ENCODE data around the gene SLC43A1.

The SLC43A1 gene

DNA sequence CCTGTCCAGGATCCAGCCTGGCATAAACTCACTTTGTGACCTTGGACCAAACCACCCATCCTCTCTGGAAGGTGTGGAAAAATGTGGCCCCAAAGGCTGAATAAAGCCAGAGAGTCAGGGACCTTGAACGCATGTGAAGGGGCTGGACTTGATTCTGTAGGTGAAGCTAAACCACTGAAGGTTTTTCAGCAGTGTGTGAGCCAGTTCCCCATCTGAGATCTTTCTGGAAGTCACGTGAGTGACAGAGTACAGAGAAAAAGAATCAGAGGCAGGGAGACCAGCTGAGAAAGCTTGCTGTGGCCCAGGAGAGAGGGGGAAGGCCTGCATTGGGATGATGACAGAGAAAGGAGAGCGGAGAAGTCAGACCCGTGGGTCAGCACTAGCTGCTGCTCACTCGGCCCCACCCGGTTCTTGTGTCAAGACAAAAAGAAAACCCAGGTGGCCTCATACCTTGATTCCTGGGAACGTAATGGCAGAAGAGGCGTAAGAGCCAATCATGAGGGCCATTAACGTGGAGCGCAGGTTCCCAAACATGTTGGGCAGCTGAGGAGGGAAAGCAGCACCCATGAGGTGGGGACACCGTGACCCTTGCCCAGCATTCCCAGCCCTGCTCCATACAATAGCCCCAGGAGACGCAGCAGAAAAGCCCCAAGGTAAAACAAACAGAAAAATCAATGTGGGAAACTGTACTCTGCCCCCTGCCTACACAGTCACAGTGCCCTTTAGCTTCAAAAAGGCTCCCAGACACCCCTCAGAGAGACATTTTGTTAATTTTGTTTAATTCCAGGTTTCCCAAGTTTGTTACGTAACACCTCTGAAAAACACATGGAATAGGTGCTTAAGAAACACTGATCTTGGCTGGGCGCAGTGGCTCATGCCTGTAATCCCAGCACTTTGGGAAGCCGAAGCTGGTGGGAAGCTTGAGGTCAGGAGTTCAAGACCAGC, 17.9 kb downstream of the SLC43A1 start:
- no peak for DNase-seq

DNA sequence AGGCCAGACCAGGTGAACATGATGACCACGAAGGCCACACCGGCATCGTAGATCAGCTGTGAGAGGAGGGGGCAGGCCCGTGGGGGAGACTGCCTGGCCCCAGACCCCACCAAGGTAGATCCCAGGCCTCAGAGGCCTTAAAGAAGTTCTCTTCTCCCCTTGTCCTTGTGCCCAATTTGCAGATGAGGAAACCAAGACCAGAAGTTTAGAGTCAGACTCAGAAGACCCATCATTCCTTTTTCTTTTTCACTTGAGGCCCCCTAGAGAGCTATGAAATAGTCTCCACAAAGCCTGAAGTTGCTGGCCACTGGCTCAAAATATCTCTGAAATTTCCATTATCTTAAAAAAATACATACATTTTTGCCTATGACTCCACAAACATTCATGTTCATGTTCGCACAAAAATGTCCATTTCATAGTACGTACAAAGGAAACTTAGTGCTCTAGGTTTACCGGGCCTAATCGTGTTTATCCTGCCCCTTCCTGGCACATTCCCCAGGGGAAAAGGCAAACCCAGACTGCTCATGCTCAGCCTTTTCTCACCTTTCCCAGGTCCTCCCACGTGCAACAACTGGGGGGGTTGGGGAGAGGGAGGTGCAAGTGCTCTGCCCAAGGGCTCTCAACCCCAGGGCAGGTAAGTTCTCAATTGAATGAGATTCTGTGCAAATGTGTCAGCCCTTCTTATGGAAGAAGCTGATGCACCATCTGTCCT, 19.2 kb downstream of the SLC43A1 start:
- no peak for DNase-seq

DNA sequence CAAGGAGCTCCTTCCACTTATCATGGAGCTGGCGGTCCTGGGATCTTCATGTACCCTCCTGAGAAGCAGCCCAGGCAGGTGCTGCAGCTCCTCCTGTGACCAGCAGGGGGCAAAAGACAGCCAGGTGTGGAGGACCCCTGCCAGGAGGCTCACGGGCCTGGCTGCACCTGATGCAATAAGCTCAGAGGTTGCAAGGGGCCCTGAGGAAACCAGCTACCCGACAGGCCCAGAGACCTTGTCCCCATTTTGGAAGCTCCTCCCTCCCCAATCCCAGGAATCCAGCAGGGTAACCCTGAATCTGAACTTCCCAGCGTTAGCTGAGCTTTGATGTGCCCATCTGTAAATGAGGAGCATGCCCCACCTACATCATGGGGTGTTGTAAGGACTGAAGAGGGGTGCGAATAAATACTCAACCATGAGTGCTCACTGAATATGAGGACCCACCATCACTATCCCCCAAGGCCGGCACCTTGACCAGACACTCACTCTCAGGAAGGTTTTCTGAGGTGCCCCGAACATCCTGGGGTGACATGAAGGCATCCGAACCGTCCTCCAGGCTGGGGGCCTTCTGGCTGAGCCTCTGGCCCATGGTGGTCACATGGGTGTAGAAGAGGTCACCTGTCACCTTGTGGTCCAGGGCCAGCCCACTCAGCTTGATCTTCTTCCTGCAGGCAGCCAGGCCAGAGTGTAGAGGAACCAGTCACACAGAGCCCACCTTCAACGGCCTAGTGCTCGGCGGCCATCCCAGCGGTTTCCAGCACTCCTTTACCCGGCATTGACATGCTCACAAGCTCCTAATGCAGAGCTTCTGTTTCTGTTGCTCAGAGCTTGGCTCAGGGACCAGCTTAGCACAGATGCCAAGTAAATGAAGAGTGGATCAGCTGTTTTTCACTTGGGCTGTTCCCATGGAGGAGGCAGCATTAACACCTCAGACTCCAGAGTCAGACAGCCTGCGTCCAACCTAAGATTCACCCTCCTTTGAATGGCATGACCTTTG, 21.7 kb downstream of the SLC43A1 start:
- peak; percentile 84 for DNase-seq

DNA sequence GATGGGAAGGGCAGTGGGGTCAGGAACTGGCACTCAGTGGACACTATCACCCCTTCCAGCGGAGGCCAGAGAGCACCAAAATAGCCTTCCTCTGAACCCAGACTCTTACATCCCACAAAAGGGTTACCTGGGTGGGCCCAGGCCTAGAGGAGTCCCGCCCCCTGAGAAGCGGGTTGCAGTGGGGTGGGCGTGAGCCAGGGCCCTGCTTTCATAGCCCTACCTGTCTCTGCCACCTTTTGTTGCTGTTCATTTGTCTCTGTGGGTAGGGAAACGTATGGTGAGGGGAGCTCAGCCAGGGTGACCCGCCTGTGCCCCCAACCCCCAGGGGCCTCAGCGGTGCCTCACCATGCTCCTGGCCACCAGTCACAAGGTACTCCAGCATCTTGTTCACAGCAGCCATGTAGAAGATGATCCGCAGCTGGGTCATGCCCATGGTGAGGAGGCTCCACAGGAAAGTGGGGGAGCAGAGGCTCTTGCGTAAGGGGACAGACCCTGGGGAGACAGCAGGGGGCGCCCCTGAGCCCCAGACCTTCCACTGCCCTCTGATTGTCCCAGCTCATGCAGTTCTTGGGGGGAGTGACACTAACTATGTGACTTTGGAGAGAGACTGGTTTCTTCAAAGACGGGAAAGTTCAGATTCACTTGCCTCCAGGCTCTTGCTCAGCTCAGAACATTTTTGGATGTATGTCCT, 24.0 kb downstream of the SLC43A1 start:
- DNase-seq = peak; percentile 54

DNA sequence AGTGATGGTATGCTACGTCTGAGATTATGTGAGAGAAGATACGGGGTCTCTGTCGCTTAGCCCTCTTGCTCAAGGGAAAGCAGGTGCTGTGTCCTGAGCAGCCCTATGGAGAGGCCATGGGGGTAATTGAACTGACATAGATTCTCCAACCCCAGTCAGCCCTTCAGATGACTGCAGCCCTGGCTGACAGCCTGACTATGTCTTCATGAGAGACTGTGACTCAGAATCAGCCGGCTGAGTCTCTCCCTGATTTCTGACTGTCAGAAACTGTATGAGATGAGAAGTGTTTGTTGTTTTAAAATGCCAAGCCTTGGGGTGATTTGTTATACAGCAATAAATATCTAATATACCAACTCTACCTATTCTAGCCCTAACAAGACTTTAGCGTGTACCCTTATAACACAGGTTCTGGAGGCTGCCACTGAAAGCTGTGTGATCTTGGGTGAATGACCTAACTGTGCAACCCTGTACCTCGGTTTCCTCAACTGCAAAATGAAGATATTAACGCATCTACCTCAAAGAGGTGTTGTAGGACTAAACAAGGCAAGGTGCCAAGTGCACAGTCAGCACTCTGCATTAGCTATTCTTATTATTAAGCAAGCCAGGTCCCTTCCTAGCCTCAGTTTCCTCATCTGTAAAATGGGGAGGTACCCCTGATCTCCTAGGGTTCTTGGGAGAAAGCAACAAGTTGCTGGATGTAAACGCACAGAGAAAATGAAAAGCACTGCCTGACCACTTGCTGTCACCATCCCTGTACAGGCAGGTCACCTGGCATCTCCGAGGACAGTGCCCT, 24.9 kb downstream of the SLC43A1 start:
- no peak for DNase-seq

DNA sequence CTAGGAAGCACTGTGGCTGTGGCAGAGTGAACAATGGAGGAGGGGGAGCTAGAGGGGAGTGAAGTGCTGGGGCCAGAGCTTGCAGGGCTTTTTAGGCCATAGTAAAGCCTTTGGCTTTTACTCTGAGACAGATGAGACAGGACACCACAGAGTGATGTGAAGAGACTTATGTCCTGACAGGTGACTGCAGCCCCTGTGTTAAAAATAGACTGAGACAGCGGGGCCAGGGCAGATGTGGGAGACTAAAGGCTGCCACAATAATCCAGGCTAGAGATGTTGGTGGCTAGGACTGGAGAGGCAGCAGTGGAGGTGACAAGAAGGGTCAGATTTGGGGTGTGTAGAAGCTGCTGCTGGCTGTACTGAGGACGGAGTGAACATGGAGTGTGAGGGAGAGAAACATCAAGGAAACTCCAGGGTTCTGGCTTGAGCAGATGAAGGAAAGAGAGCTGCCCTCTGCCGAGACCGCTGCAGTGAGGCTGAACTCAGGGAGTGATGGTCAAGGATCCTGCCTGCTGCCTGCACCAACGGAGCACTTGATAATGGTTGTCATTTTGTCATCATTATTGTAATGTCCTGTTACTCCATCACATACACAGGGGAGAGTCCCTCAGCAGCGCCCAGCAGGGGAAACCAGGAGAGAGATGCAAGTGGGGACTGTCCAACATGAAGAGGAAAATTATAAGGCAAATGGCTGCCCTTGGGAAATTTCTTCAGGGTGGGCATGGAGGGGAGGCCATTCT, 27.4 kb downstream of the SLC43A1 start:
- no peak for DNase-seq

DNA sequence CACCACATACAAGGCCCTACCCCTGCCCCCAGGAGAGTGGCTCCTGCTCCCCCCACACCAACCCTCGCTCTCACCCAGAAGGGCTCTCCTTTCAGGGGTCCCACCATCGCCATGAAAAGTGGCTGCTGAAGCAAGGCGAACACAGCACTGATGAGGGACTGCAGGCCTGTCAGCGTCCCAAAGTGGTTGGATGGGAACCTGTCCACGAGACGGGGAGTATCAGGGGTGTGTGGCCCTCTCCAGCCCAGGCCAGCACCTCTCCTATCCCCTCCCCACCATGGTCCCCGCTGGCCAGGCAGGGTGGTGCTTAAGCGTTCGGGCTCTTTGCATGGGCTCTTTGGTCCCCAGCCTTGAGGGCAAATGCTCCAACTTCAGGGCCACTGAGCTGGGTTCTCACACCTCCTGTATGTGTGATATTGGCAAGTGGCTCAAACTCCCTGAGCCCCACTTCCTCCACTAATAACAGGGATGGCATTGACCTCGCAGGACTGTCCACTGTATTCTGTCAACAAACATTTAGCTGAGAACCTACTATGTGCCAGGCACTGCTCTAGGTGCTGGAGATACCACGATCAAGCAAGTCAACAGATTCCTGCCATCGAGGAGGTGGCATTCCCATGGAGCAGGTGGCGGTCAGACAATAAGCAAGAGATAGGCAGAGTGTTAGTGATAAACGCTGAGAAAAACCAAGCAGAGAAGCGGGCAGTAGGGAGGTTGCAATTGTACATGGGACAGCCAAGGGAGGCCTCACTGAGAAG, 28.3 kb downstream of the SLC43A1 start:
- DNase-seq = no peak

DNA sequence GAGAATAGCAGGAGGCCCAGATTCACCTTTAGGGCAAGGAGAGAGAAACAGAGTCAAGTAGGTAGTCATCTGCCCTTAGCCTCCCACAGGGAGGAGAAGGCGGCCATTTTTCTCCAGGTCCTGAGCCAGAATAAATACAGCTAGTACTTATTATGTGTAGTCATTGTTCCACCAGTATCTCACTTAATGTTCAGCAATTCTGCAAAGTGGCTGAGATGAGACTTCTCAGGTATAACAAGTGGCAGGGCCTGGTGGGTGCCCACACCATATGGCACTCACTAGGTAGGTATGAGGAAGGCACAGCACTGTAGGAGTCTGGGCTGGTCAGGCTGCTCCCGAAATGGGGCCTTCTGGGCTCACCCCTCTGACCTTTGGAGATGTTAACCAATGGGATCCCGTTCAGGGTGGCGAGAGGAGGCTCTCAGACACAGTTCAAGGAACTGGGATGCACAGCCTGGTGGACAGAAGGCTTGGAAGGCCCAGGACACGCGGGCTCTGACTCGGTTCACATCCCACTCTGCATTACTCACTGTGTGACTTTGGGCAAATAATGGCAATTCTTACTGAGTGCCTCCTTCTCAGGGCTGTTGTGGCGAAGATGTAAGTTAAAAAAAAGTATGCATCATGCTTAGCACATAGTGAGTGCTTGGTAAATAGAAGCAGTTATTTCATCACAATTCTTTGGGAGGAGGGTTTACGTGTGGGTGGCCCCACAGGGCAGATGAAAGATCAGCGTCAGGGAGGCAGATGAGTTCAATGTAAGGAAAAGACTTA, 30.1 kb downstream of the SLC43A1 start:
- no peak for DNase-seq

DNA sequence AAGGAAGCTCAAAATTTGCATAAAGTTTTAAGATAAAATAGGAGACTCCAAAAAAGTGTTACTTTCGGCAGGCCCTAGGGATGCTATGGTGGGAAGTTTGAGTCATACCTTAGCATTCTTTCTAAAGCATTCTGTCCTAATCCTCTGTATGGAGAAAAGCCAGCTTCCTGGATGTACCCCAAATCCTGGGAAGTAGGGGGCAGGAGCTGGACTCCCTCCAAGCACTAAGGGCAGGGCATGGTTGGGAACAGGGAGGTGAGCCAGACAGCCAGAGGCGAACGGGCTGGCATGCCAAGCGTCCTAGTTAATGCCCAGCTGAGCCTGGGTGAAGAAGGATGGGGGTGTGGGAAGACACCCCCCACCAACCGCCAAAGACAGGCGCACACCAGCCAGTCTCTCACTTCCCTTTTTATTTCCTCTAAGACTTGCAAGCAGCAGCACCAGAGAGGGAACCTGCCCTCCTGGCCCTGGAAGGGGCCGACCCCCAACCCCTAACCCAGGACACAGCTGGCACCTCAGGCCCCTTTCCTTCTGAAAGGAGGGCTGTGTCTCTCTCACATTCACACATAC, 31.3 kb downstream of the SLC43A1 start:
- no peak for DNase-seq

DNA sequence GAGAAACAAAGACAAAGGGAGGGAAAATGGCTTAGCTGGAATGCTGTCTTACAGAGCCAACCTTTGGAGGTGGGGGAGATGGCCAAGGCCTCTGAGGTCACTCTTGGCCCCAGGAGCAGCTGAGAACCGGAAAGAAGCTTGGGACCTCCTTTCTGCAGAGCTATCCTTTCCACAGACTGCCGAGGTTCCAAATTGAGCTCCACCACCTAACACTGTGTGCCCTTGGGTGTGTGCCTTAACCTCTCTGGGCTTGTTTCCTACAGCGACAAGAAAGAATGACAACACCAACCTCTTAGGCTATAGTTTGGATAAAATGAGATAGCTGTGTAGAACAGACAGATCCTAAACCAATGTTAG, 32.0 kb downstream of the SLC43A1 start:
- no peak for DNase-seq

DNA sequence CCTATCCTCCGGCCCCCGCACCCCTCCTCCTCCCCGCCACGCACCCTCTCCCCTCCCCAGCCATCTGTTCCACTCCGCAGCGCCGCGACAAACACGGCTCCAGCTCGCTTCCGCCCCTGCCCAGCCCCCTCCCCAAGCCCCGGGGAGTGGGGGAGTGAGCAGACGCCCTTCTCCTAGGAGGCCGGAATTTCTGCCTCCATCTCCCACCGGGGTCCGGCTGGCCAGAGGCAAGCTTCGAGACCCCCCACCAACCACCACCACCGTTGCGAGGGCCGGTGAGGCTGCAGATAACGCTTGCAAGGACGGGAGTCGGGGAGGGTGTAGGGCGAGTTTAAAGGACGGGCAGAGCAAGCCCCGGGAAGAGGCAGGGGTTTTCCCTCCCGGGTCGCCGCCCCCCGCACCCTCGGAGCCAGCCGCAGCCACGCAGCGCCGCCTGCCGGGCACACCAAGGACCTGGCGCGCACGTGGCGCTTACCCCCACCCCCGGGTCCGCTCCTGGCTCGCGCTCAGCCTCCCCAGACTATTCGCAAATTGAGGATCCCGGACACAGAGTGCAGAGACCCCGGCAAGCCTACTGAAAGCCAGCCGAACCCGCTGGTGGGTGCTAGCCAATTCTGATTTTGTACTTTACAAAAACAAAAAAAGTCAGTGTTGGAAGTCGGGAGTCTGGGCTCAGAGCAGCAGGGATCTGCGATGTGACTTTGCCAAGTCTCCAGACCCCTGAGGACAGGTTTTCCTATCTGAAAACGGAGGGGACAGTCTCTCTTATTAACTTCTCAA, 32.5 kb downstream of the SLC43A1 start:
- DNase-seq = peak; percentile 80

DNA sequence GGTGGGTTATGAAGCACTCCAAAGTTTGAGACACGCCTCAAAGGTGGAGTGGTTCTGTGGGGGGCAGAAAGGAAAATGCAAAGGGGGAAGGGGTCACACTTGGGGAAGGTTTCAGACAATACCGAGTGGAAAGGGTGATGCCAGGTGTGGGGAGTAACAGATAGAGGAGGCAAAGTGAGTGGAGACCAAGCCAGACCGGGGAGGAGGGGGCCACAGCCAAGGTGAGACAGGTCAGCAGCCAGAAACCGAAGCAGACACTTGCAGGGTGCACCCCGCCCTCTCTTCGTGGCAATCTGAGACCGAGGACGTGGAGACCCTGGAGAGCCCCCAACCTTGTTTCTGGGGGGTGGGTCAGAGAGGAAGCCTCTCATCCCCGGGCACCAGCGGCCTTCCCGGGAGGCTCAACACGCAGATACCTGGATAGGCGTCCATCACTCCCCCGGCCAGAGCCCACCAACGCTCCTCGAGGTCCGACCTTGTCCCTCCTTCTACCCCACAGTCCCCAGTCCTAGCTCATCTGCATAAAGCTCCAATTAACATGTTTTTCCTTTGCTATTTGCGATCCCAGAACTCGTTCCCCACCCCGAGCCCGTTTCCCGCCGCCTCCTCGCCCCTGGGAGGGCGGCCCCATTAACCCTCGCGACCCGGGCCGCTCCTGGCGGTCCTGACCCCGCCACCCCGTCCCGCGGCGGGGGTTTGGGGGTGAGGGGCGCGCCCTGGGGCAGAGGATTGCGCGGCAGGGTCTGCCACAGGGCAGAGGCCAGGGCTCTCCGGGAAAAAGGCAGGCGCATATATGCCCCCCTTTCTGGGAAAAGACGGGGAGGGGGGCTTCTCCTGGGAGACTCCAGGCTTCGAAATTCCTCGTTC, 33.4 kb downstream of the SLC43A1 start:
- DNase-seq = no peak

DNA sequence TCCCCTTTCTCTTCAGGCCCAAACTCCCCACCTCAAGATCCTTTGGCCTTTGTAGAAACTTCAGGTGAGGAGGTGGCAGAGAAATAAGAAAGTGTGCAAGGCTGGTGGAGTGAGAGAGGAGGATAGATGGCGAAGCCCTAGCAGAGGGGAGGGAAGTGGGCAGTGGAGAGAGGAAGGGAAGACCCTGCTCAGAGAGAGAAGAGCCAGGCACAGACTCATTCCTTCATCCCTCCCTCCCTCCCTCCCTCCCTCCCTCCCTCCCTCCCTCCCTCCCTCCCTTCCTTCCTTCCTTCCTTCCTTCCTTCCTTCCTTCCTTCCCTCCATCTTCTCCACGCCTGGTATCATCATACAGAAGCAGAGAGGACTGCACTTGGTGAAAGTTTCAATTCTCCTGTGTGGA, 34.2 kb downstream of the SLC43A1 start:
- DNase-seq = no peak

DNA sequence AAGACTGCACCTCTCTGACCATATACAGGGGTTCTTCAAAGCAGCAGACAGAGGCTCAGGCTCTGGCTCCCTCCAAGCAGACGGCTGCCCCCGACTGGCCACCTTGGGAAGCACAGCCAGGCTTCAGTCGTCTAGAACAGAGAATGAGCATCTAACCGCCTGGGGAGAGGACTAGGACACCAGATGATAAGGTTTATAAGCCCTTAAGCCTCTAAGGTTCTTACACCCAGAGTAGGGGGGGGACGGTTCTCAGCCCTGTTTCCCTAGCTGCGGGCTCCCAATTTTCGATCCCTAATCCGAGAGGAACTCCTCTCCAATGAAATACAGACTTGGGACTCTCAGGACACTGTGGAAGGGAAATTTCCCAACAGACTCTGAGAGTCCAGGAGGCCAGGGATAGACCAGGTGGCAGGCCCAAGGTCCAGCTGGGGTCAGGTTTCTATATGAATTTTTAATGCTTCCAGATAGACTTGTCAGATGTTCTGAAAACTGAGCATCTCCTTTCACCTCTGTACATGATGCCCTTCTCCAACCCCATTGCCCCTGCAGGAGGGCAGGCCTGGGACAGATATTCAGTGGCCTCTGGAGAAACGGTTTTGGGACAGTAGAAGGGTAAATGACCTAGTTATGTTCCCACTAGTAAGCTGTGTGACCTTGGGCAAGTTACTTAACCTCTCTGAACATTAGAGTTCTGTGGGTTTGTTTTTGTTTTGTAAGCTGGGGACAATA, 34.9 kb downstream of the SLC43A1 start:
- DNase-seq = peak; percentile 77

DNA sequence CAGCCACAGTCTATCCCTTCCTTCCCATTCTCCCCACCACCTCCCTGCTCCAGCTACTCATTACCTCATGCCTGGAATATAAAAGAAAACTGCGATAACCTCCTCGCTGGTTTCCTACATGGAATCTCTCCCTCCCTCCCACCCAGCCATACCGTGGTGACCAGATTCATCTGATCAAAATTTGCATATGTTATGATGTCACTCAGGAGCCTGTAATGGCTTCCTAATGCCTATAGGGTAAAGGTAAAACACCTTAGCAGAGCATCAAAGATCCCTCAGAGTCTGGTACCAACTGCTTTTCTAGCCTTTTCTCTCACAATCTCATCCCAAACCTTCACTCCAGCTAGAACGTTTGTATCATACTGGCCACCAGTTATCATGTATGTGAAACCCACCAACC, 35.6 kb downstream of the SLC43A1 start:
- no peak for DNase-seq

DNA sequence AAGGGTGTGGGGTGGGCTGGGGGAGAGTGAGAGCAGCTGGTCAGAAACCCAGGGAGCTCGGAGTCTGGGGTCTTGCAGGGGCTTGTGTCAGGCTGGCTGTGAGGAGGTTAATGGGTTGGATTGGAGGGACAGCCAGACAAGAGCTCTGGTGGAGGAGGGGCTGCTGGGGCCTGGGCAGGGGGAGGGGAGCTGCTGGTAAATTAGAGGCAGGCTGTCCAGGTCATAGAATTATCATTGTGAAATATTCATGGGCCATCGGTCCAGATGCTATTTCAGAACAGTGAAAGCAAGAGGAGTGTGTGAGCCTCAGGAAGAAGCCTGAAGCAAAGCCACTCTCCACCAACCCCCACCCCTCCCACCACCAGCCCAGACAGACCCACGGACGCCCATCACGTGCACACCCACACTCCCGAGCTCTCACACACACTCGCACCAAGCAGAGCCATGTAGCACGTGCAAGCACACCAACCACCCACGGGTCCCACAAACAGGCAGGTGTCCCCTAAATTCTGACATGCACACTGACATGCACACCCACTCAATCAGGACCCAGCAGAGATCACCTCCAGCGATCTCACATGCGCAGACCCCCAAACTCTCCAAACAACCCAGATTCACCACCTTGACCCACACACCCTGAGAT, 36.4 kb downstream of the SLC43A1 start:
- no peak for DNase-seq

All from activated naive CD4-positive, alpha-beta T cell treated with anti-CD3 and anti-CD28 coated beads, Interleukin-2, amount 50 U/mL, for 16 hours (primary cell).